CD4-positive, alpha-beta T cell treated with Interleukin-15 for 4 hours (primary cell): ENCODE measurements around the gene DCAF10.
"Not testable (repeated sequence)": the region's sequence is repeated elsewhere in the genome, so short reads cannot be mapped to it uniquely, and the experiment has no call there.

Source experiments
- DNase-seq: peaks from one replicate; pipeline ENCODE4 v3.0.0-alpha.2; 2020; ENCODE audit warnings: low spot score

DCAF10 gene

DNA sequence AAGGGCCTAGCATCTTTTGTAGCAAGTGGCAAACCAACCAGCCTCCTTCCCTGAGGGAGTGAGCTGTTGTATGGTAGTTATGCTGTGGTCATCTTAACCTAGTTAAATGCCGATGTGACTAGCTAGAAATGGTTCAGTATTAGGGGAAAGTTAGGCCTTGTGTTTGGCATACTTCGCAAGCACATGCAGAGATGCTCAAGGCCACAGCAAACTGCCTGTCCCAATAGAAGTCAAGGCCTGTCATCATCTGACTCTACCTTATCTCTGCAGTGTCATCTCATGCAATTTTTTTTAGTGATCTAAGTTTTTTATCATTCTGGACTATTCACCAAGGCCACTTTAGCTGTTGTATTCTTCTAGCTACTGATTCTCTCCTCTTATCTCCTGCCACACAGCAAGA is 10.5 kb upstream of the DCAF10 start:
- no peak for DNase-seq

DNA sequence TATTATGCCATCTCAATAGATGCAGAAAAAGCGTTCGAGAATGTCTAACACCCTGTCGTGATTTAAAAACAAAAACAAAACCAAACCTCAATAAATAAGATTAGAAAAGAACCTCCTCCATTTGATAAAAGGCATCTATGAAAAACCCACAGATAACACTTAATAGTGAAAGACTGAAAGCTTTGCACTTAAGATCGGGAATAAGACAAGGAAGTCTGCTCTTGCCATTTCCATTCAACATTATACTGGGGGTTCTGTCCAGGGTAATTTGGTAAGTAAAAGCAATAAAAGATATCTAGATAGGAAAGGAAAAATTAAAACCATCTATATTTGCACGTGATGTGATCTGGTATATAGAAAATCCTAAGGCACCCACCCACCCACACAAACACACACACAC is 8.5 kb upstream of the DCAF10 start:
- DNase-seq, result no peak

DNA sequence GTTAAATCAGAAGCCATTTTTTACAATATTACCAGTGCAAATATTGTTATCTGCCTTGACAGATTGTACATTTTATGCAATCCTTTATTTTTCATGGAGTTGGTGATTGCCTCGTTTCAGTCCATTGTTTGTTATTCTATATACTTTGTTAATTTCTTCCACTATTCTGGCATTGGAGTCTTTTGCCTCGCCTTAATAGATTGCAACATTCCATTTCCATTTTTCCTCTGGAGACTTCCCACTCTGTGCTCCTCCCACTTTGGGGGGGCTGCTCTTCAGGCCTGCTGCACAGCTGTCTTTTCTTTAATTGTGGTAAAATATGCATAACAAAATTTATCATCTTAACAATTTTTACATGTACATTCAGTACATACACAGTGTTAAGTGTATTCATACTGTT is 4.4 kb upstream of the DCAF10 start:
- no peak for DNase-seq

DNA sequence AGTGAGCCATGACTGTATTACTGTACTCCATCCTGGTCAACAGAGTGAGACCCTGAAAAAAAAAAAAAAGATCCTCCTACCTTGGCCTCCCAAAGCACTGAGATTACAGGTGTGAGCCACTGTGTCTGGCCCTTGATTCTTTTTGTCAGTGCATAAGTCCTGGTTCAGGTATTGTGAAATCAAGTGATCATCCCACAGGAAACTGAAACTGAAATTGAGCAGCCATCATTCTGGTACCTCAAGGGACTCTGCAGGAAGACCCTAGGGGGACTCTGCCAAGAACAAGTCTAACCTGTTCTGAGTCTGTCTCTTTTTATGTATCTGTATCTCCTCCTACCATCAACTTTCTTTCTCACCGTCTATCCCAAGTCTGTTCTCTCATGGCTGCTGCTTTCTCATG is 1.9 kb upstream of the DCAF10 start:
- no peak for DNase-seq

DNA sequence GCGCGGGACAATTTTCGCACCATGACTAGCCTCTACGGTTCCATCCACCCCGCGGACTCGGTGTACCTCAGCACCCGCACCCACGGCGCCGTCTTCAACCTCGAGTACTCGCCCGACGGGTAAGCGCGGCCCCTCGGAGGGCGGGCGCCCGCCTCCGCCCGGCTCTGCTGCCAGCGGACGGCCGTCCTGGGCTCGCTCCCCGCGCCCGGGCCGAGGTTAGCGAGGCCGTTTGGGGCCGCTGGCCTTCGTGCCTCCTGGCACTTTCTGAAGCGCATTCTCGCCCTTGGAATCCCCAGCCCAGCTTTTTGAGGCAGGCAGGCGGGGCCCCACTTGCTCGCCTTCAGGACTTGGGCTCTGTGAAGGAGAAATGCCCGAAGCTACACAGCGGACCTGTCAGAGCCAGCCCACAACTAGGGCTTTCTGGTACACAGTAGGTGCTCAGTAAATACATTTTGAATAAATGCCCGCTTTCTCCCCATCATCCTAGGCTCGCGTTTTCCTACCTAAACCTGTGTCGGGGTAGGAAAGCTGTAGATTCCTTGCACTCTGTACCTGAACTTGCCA is 772 bp downstream of the DCAF10 start:
- DNase-seq, result no peak

DNA sequence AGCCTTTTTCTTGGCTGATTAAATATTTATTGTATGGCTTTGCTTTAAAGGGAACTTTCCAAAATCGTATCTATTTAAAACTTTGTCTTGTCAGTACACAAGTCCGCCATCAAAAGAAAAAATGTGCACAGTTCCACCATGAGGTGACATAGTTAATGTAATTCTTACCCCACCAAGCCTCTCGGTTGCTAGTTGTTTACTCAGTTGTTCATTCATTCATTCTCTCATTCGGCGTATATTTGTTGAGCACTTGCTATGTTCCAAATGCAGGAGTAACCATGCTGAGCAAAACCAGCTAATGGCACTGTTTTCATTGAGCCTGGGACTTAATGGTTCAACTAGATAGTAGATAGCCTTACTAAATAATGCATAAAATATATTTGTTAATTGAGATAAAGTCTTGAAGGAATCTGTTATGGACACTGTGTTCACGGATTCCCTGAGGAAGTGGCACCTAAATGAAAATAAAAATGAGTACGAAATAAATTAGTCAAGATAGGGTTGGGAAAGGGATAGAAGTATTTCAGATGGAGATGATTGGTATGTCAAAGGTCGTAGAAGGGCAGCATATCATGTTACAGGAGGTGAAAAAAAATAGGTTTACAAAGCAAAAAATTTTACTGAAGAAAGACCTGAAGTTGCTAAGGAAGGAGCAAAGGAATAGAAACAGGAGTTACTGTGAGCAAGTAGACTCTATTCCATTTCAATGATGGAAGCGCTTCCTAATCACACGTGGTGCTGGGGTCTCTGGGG is 1.5 kb downstream of the DCAF10 start:
- no peak for DNase-seq

DNA sequence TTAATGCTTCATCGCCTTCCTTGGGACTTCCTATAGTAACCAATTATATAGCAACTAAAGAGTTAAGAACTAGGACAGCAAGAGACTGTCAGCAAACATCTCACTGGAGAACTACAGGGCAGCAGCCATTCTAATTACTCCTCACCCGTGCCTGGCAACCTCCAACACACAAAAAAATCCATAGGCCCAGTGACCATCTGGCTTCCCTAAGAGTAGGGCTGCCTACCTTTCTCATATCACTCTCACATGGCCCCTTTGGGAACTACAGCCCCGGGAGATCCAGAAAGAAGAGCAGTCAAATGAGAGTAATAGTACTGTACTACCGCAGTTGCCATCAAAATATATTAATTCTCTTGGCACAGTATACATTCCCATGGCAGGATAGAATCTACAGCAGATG is 5.7 kb downstream of the DCAF10 start:
- no peak for DNase-seq

DNA sequence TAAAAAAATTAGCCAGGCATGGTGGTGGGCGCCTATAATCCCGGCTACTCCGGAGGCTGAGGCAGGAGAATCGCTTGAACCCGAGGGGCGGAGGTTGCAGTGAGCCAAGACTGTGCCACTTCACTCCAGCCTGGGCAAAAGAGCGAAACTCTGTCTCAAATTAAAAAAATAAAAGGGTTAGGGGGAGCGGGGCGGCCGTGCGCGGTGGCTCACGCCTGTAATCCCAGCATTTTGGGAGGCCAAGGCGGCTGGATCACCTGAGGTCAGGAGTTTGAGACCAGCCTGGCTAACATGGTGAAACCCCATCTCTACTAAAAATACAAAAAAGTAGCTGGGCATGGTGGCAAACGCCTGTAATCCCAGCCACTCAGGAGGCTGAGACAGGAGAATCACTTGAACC is 9.1 kb downstream of the DCAF10 start:
- DNase-seq, result not testable (repeated sequence)

DNA sequence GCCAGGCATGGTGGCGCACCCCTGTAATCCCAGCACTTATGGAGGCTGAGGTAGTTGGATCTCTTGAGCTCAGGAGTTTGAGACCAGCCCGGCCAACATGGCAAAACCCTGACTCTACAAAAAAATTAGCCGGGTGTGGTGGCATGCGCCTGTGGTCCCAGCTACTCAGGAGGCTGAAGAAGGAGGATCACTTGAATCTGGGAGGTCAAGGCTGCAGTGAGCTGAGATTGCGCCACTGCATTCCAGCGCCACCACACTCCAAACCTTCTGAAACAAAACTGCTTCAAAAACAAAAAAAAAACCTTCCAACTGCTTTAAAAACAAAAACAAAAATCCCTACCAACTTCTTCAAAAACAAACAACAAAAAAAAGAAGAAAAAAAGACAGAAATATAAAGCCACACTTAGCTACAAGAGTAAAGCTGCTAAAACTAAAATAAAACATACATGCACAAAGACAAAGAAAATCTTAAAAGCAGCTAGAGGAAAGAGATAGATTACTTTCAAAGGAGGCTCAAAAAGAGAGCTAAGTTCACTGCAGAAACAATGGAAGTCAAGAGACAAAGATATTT is 11.4 kb downstream of the DCAF10 start:
- DNase-seq, result no peak

DNA sequence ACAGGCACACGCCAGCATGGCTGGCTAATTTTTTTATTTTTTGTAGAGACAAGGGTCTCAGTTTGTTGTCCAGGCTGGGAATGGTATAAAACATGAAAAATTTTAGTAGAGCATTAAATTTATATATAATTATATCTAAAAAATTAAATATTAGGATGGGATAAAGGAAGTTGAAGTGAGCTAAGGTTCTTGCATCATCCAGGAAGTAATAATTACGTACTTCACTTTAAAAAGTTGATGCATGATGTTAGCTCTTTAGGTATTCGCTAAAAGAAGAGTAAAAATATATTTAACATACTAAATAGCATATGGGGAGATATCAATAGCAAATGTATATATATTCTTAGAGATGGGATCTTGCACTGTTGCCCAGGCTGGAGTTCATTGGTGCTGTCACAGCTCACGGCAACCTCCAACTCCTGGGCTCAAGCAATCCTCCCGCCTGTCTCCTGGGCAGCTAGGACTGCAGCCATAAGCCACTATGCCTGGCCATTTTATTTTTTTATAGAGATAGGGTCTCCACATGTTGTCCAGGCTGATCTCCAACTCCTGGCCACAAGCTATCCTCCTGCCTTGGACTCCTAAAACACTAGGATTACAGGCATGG is 12.3 kb downstream of the DCAF10 start:
- DNase-seq, result no peak

DNA sequence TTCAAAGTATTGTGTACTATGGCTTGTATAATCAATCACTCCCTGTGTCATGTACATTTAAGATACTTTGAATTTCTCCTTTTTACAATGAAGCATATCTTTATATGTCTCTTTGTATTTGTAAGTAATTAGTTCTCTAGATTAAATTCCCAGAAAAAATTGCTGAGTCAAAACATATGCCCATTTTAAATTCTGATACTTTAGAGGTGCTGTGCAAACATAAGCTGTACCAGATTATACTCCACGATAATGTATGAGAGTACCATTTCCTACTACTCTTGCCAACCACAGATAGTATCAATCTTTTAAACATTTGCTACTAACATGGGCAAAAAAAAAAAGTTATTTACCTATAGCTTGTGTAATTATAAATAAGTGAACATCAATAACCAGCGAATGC is 18.3 kb downstream of the DCAF10 start:
- no peak for DNase-seq

DNA sequence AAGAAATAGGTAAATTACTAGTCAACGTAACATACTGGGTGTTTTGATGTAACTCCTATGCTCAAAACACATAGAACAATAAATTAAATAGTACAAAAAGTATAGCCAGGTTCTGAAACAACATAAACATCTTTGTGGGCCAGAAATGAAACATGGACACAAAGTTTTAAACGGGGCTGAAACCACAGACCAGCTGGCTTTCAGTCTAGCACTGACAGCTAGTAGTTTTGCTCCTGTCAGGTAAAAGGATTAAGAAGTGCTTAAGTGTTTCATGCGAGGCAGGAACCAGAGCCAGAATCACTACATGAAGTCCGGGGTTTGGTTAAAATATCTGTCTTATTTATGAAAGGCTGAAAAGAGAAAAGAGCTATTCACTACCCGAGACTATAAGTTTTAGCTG is 19.5 kb downstream of the DCAF10 start:
- no peak for DNase-seq

DNA sequence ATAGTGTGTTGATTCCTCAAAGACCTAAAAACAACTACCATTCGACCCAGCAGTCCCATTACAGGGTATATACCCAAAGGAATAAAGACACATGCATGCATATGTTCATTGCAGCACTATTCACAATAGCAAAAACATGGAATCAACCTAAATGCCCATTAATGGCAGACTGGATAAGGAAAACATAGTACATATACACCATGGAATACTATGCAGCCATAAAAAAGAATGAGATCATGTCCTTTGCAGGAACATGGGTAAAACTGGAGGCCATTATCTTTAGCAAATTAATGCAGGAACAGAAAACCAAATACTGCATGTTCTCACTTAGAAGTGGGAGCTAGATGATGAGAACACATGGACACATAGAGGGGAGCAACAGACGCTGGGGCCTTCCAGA is 24.6 kb downstream of the DCAF10 start:
- DNase-seq, result not testable (repeated sequence)

DNA sequence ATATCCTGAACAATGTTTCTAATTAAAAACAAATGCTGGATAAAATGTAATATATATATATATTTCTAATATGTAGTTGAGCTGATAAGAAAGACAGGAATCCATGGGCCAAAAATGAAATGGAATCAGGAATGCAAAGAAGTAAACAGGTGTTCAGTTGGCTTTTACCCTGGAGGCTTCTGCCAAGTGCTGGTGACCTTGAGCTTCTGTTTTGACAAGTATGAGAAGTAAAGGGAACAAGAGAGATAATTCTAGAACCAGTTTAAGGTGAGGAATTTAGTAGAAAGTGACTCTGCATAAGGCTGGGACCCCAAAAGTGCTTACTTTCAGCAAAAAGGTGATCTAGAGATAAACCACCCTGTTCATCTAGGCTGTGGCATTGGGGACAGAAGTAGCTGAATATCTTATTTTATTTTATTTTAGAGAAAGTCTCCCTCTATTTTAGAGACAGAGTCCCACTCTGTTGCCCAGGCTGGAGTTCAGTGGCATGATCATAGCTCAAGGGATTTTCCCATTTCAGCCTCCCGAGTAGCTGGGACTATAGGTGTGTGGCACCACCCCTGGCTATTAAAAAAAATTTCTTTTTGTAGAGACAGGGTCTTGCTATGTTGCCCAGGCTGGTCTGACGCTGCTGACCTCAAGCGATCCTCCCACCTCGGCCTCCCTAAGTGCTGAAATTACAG is 27.0 kb downstream of the DCAF10 start:
- DNase-seq, result no peak

DNA sequence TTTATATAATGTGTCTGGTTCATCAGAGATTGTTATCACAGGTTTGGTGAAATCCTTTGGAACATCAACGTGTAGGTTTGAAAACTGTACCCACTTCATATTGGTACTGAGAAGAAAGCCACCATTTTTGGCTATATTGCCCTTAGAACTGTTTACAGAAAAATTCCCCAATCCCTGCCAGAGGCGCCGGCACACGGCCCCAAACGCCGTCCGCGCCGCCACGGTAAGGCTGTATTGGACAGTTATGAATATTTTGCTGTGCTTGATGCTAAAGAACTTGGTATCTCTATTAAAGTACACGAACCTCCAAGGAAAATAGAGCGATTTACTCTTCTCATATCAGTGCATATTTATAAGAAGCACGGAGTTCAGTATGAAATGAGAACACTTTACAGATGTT is 35.2 kb downstream of the DCAF10 start:
- DNase-seq, result no peak

DNA sequence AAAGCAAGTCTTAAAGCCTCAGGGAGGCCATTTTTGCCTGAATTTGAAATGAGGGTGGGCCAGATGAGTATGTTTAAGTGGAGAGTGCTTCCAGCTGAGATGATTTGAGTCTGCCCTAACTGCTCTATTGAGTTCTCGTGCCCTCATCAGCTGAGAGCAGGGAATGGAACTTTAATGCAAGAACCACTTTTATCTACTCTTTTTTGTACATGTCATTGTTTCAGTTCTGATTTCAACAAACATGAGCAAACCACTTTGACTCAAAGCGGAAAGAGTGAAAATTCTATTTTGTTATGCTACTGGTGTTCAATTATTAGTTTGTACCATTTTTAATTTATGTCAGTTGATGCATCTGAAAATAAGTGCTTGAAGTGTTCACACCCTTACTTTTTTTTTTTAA is 35.8 kb downstream of the DCAF10 start:
- no peak for DNase-seq

DNA sequence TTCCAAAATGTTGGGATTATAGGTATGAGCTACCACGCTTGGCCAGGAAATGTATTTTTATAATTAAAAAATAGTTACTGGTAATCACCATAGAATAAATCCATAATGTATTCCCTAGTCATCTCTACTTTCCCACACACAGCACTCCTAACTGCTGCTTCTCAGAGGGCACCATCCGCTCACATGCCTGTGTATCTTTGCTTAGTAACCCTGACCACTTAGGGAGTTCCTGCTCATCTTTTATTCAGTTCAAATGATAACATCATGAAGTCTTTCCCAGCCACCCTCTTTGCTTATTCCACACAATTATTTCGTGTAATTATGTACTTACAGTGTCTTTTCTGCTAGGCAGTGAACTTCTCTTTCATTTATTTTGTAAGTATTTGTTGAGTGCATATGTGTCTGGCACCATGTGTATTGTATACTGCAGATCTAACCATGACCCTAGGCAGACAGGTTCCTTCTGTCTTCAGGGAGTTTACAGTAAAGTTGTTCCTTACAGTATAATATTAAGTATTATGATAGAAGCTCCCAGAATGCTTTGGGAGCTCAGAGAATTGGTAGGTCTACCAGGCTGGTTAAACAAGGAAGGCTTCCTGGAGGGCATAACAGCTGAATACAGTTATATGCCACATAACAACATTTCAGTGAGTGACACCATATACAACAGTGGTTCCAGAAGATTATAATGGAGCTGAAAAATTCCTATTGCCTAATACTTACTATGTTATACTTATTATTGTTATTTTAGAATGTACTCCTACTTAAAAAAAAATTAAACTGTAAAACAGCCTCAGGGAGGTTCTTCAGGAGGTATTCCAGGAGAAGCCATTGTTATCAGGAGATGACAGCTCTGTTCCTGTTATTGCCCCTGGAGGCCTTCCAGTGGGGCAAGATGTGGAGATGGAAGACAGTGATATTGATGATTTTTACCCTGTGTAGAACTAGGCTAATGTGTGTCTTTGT is 39.2 kb downstream of the DCAF10 start:
- no peak for DNase-seq

DNA sequence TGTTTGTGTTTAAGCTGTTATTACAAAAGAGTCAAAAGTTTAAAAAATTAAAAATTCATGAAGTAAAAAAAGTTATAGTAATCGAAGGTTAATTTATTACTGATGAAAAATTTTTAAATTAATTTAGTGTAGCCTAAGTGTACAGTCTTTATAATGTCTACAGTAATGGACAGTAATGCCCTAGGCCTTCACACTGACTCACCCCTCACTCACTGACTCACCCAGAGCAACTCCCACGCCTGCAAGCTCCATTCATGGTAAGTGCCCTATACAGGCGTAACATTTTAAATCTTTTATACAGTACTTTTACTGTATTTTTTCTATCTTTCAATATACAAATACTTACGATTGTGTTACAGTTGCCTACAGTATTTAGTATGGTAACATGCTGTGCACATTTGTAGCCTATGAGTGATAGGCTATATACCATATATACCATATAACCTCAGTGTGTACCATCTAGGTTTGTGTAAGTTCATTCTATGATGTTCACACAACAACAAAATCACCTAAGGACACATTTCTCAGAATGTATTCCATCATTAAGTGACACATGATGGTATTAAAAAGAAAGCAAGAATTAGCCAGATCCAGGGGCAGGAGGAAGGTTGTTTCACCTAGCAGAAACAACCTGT is 40.1 kb downstream of the DCAF10 start:
- no peak for DNase-seq

DNA sequence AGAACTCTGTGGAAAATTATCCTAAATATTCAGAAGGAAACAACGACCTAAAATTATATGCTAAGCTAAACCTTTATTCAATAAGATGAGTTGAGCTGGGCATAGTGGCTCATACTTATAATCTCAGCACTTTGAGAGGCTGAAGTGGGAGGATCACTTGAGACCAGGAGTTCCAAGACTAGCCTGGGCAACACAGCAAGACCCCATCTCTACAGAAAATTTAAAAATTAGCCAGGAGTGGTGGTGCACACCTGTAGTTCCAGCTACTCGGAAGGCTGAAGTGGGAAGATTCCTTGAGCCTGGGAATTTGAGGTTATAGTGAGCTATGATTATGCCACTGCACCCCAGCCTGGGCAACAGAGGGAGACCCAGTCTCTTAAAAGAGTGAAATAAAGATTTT is 51.6 kb downstream of the DCAF10 start:
- DNase-seq, result no peak

DNA sequence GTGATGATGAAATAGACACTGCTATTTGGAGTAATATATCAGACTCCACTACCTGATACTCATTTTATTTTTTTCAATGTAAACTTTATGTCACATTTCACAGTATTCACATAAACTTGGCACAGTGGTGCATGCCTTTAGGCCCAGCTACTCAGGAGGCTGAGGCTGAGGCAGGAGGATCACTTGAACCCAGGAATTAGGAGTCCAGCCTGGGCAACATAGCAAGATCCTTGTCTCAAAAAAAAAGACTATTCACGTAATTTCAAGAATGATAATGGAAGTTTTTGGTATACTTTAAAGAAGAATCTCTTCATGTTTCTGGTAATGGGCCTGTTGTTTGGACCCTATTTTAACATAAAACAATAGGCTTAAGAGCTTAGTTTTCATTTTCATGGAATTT is 56.0 kb downstream of the DCAF10 start:
- no peak for DNase-seq

DNA sequence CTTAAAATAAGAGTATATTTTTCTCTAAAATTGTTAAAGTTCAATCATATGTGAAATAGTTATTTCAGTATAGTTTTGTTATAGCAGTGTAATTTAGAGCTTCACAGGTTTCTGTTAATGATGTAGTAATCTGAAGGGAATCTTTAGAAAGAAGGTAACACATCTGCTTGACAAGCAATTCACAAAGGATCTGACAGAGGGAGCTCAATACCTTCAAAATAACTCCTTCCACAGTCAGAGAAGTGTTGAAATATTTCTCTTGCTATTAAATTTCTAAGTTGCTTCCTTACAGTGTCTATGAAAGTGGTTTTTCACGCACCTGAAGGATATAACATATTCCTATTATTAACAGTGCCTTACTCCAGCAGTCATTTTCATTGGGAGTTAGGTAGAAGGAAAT is 58.4 kb downstream of the DCAF10 start:
- DNase-seq, result no peak
